A549 (cell line): Measurements from ENCODE around the gene ATP10D. TPM values are rescaled to one million over a fixed set of nuclear protein-coding genes. Genes with fewer than 3 reads are reported as not detected.

Experiments used
- ATAC-seq, 2 experiments: fragments of 200-7000 bp in 1 of 2; fragments of >200 bp in 1 of 2; cut with Nextera tagmentation in 1 of 2; cut with Tn5 transposase in 1 of 2; 3 replicates each; pipeline versions ENCODE4 v1.8.0 to v1.9.1; 2018 to 2020; ENCODE audit warnings: mild to moderate bottlenecking in 1 of 2, moderate library complexity in 1 of 2
- CTCF ChIA-PET: fragments of 300-600 bp; sonication (Branson Sonifier 250); formaldehyde crosslinking; extraction: SDS; loops from one replicate; lab custom pipeline; 2021; ENCODE audit warnings: antibody characterized with exemption, inconsistent platforms; lab: Yijun Ruan, JAX
- POLR2A ChIA-PET: fragments of 350-600 bp; formaldehyde crosslinking; extraction: SDS; loops from one replicate; lab custom pipeline; 2021; ENCODE audit warnings: antibody characterized with exemption, inconsistent platforms; lab: Yijun Ruan, JAX
- DNase-seq, 2 experiments: peaks; one replicate each; pipeline versions ENCODE4 v3.0.0 to v3.0.0-alpha.2; 2011 to 2016; ENCODE audit warnings: low read depth in 1 of 2, low spot score in 1 of 2
- FAIRE-seq: peaks from 2 replicates; lab custom pipeline; 2011; peaks lifted over from hg19 to GRCh38; lab: Jason Lieb, UNC
- H3K27ac ChIP-seq, 2 experiments: fragments of >200 bp; sonication (Bioruptor Twin); formaldehyde crosslinking; 3 replicates each; pipeline ENCODE4 v1.5.1; 2016 to 2017
- H3K4me1 ChIP-seq: fragments of >200 bp; sonication (Bioruptor Twin); formaldehyde crosslinking; 3 replicates; pipeline ENCODE4 v1.6.1; 2016
- H3K4me2 ChIP-seq: fragments of >200 bp; sonication (Bioruptor Twin); formaldehyde crosslinking; 3 replicates; pipeline ENCODE4 v1.6.1; 2016
- H3K4me3 ChIP-seq: fragments of >200 bp; sonication (Bioruptor Twin); formaldehyde crosslinking; 3 replicates; pipeline ENCODE4 v1.5.1; 2016
- H3K9me3 ChIP-seq: fragments of >200 bp; sonication (Bioruptor Twin); formaldehyde crosslinking; 3 replicates; pipeline ENCODE4 v1.6.1; 2016
- CBX2 ChIP-seq: fragments of 200-600 bp; sonication (generic); IDR thresholded peaks from 2 replicates; pipeline ENCODE4 v1.6.1; 2016; ENCODE audit warnings: low read depth, mild to moderate bottlenecking, borderline replicate concordance
- CEBPB ChIP-seq, 2 experiments: fragments of >200 bp in 1 of 2; sonication (Bioruptor Twin) in 1 of 2; formaldehyde crosslinking in 1 of 2; IDR thresholded peaks; 2 replicates each; pipeline ENCODE4 v1.6.1; 2012 to 2016
- EHF ChIP-seq: fragments of 250-450 bp; sonication (Bioruptor Pico); IDR thresholded peaks from 2 replicates; pipeline ENCODE4 v1.5.0; 2020; ENCODE audit warnings: mild to moderate bottlenecking
- EP300 ChIP-seq, 2 experiments: fragments of >200 bp; sonication (Bioruptor Twin); formaldehyde crosslinking; IDR thresholded peaks; 2 replicates in 1 of 2; 3 replicates in 1 of 2; pipeline ENCODE4 v1.6.1; 2016 to 2017
- FOSL2 ChIP-seq, 2 experiments: fragments of 450-650 bp in 1 of 2; fragments of >200 bp in 1 of 2; sonication (Bioruptor Twin) in 1 of 2; formaldehyde crosslinking; IDR thresholded peaks; 2 replicates each; pipeline versions ENCODE4 v1.5.0 to v1.6.1; 2016 to 2020; ENCODE audit warnings: mild to moderate bottlenecking in 1 of 2, moderate library complexity in 1 of 2
- HDAC2 ChIP-seq: fragments of 200-600 bp; sonication (generic); IDR thresholded peaks from 2 replicates; pipeline ENCODE4 v1.6.1; 2016
- HEYL ChIP-seq: fragments of 250-450 bp; sonication (Bioruptor Pico); IDR thresholded peaks from 2 replicates; pipeline ENCODE4 v1.8.0; 2021; ENCODE audit warnings: mild to moderate bottlenecking, moderate library complexity
- HOXA7 ChIP-seq: fragments of 250-450 bp; sonication (Bioruptor Pico); IDR thresholded peaks from 2 replicates; pipeline ENCODE4 v1.5.0; 2020; ENCODE audit warnings: mild to moderate bottlenecking, moderate library complexity
- JUNB ChIP-seq: fragments of >200 bp; sonication (Bioruptor Twin); formaldehyde crosslinking; IDR thresholded peaks from 2 replicates; pipeline ENCODE4 v1.6.1; 2016
- KDM1A ChIP-seq: fragments of 200-600 bp; sonication (generic); IDR thresholded peaks from 2 replicates; pipeline ENCODE4 v1.6.1; 2016; ENCODE audit warnings: low read depth, mild to moderate bottlenecking
- MAFK ChIP-seq: fragments of 450-650 bp; IDR thresholded peaks from 2 replicates; pipeline ENCODE4 v1.6.1; 2014; ENCODE audit not compliant: partially characterized antibody
- MAZ ChIP-seq: fragments of 150-350 bp; IDR thresholded peaks from 2 replicates; pipeline ENCODE4 v1.6.1; 2014; ENCODE audit warnings: antibody characterized with exemption, low read depth, low read length, borderline replicate concordance
- NFE2L2 ChIP-seq: fragments of 150-350 bp; conservative IDR thresholded peaks from 2 replicates; pipeline ENCODE4 v1.6.1; 2014; ENCODE audit warnings: low read length
- NR3C1 ChIP-seq: fragments of >200 bp; sonication (Bioruptor Twin); formaldehyde crosslinking; IDR thresholded peaks from 3 replicates; pipeline ENCODE4 v1.6.1; 2017
- POLR2AphosphoS2 ChIP-seq: conservative IDR thresholded peaks from 2 replicates; pipeline ENCODE4 v1.6.1; 2012; ENCODE audit warnings: low read length, improper control_type of control experiment, inconsistent platforms
- RAD21 ChIP-seq, 2 experiments: fragments of >200 bp in 1 of 2; sonication (Bioruptor Twin) in 1 of 2; formaldehyde crosslinking in 1 of 2; IDR thresholded peaks in 1 of 2; conservative IDR thresholded peaks in 1 of 2; 2 replicates in 1 of 2; 3 replicates in 1 of 2; pipeline ENCODE4 v1.6.1; 2012 to 2018; ENCODE audit warnings: inconsistent platforms in 1 of 2
- RCOR1 ChIP-seq: fragments of 150-350 bp; IDR thresholded peaks from 2 replicates; pipeline ENCODE4 v1.6.1; 2014; ENCODE audit warnings: antibody characterized with exemption, low read length, low read depth
- RFX5 ChIP-seq: fragments of 450-650 bp; IDR thresholded peaks from 2 replicates; pipeline ENCODE4 v1.7.1; 2014; ENCODE audit warnings: antibody characterized with exemption, mild to moderate bottlenecking, moderate library complexity
- SMC3 ChIP-seq: fragments of >200 bp; sonication (Bioruptor Twin); formaldehyde crosslinking; IDR thresholded peaks from 3 replicates; pipeline ENCODE4 v1.6.1; 2018; ENCODE audit warnings: inconsistent platforms
- SREBF2 ChIP-seq: fragments of 450-650 bp; IDR thresholded peaks from 2 replicates; pipeline ENCODE4 v1.6.1; 2014; ENCODE audit warnings: mild to moderate bottlenecking, moderate library complexity
- TFCP2L1 ChIP-seq: fragments of 250-450 bp; sonication (Bioruptor Pico); IDR thresholded peaks from 2 replicates; pipeline ENCODE4 v1.5.0; 2021; ENCODE audit warnings: mild to moderate bottlenecking
- ZC3H11A ChIP-seq: fragments of 450-650 bp; IDR thresholded peaks from 2 replicates; pipeline ENCODE4 v1.6.1; 2014; ENCODE audit warnings: antibody characterized with exemption, mild to moderate bottlenecking
- ZNF302 ChIP-seq: fragments of 250-450 bp; sonication (Bioruptor Pico); IDR thresholded peaks from 2 replicates; pipeline ENCODE4 v1.9.0; 2021; ENCODE audit warnings: inconsistent platforms, mild to moderate bottlenecking, moderate library complexity
- ZSCAN20 ChIP-seq: fragments of 250-450 bp; sonication (Bioruptor Pico); IDR thresholded peaks from 2 replicates; pipeline ENCODE4 v1.8.0; 2022; ENCODE audit warnings: mild to moderate bottlenecking, moderate library complexity
- WGBS: methylation state at CpG from one replicate; pipeline ENCODE4 v1.1.6; 2017; ENCODE audit errors: missing lambda C conversion rate; 5-methylcytosine and 5-hydroxymethylcytosine counted together
- polyA plus RNA-seq, 4 experiments: library from polyadenylated mRNA; depleted of rRNA in 3 of 4; stranded (reverse); fragments of >200 nt; fragmentation: RNase III in 1 of 4; extraction: RNeasy Plus Mini Kit Qiagen cat#74134 plus additional on column Dnase treatment in 1 of 4; gene quantifications; 2 replicates in 3 of 4; 3 replicates in 1 of 4; pipeline ENCODE4 v1.2.3, GENCODE V29; 2011 to 2017
- TF ChIP-seq, protein P1 (sequence below): fragments of 250-450 bp; sonication (Bioruptor Pico); IDR thresholded peaks from 2 replicates; pipeline ENCODE4 v1.5.0; 2021; ENCODE audit warnings: mild to moderate bottlenecking, moderate library complexity, borderline replicate concordance
- TF ChIP-seq, protein P2 (sequence below): IDR thresholded peaks from 2 replicates; pipeline ENCODE4 v1.6.1; 2012; ENCODE audit warnings: low read depth, borderline replicate concordance
- TF ChIP-seq, protein P3 (sequence below): fragments of >200 bp; sonication (Bioruptor Twin); formaldehyde crosslinking; IDR thresholded peaks from 2 replicates; pipeline ENCODE4 v1.6.1; 2016
- TF ChIP-seq, protein P4 (sequence below): IDR thresholded peaks from 2 replicates; pipeline ENCODE4 v1.6.1; 2012
- TF ChIP-seq, protein P5 (sequence below): fragments of >200 bp; sonication (Bioruptor Twin); formaldehyde crosslinking; IDR thresholded peaks from 3 replicates; pipeline ENCODE4 v1.6.1; 2016

ATP10D gene
- polyA plus RNA-seq, 2 of the 4 experiments (the other 2 are of a cell fraction): 2.7 to 6.8 TPM

DNA sequence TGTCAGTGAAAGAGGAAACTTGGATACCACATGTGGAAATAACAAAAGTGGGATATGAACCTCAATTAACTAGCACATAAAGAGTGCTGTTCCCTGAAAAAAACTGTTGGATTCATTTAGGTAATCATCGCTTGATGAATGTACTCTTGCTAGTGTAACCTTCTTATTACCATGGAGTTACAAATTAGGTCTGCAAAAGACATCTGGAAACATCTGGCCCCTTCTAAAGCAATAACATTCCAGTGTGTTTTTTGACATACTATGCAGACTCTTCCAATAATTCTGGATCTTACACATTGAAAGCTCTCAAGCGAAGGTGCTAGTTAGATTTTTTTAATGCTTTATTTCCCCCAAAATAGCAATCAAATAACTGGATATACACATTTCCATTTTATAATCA is 134.6 kb downstream of the ATP10D start:
- no peak for ATAC-seq

DNA sequence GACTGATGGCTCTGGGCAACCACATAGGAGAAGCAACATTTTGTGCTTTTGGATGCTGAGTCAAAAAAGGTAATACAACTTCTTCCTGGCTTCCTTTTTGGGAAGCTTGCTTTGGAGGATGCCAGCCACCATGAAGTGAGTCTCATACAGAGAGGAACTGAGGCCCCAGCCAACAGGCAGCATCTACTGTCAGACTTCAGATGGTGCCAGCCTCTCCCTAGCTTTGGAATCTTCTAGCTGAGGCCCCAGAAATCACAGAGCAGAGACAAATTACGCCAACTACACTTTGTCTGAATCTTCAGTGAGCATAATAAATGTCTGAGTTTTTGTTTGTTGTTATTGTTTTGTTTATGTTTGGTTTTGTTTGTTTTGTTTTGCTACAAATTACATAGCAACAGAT is 136.1 kb downstream of the ATP10D start:
- no peaks in the 10 kb centered on the region for H3K4me1 ChIP-seq
- 11% methylated on average over 1 of the region's 1 CpG for WGBS
- DNase-seq: no peak
- FAIRE-seq: no peak
- POLR2A ChIA-PET: no interaction called here
- no peak for ATAC-seq
- no peak overlapping the region for H3K4me2 ChIP-seq
- H3K27ac ChIP-seq: no peak overlapping the region
- H3K9me3 ChIP-seq: no peaks in the 10 kb centered on the region
- TF ChIP-seq MAFK: no peak
- no peak for TF ChIP-seq EHF
- TF ChIP-seq, protein P1, sequence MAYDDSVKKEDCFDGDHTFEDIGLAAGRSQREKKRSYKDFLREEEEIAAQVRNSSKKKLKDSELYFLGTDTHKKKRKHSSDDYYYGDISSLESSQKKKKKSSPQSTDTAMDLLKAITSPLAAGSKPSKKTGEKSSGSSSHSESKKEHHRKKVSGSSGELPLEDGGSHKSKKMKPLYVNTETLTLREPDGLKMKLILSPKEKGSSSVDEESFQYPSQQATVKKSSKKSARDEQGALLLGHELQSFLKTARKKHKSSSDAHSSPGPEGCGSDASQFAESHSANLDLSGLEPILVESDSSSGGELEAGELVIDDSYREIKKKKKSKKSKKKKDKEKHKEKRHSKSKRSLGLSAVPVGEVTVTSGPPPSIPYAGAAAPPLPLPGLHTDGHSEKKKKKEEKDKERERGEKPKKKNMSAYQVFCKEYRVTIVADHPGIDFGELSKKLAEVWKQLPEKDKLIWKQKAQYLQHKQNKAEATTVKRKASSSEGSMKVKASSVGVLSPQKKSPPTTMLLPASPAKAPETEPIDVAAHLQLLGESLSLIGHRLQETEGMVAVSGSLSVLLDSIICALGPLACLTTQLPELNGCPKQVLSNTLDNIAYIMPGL (CRISPR knock-in tag): no peak
- no peak for TF ChIP-seq ZSCAN20 (CRISPR knock-in tag)
- CTCF ChIA-PET: no interaction called here
- H3K4me3 ChIP-seq: no peak overlapping the region

More for the DNA sequence above, 134.6 kb downstream of the ATP10D start:
- no peak for DNase-seq
- TF ChIP-seq NFE2L2 (no peak), SREBF2 (no peak), FOSL2 (IDR thresholded peaks at IDR 0.05) (no peak), FOSL2 (CRISPR knock-in tag; IDR thresholded peaks at IDR 0.05) (no peak), POLR2AphosphoS2 (no peak), JUNB (no peak), HDAC2 (no peak), HOXA7 (CRISPR knock-in tag) (no peak), EHF (no peak), SMC3 (no peak), ZC3H11A (no peak), HEYL (CRISPR knock-in tag) (no peak)
- no peak overlapping the region for H3K27ac ChIP-seq
- 49% methylated on average over 2 of the region's 2 CpGs for WGBS
- no peak overlapping the region for H3K4me3 ChIP-seq
- ChIA-PET POLR2A (no interaction called here), CTCF (no interaction called here)
- H3K4me2 ChIP-seq: no peak overlapping the region
- no peak for FAIRE-seq
- no peaks in the 10 kb centered on the region for H3K4me1 ChIP-seq
- H3K9me3 ChIP-seq: no peaks in the 10 kb centered on the region

DNA sequence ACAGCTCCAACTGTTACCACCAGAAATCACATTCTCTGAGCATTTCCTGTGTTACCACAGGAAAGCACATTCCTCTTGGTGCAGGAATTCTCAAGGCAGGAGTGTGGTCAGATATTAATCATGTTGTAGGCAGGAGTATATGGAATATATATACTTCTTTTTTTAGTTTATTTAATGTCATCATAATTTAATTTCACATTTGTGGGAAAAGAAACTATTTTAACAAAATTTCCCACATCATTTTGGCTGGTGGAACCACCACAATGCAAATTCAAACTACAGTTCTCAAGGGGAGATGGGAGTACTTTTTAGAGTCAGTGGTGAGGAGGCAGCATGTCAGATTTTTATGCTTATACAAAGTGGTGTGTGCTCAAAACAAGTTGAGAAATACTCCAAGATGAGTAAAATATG is 139.0 kb downstream of the ATP10D start:
- POLR2A ChIA-PET: no interaction called here
- FAIRE-seq: no peak

DNA sequence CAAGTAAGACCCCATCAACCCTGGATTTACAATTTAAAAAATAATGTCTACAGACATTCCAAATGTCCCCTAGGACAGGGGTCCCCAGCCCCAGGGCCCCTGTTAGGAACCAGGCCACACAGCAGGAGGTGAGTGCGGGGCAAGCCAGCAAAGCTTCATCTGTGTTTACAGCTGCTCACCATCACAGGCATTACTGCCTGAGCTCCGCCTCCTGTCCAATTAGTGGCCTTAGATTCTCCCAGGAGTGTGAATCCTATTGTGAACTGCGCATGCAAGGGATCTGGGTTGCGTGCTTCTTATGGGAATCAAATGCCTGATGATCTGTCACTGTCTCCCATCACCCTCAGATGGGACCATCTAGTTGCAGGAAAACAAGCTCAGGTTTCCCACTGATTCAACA is 146.1 kb downstream of the ATP10D start:
- Histone ChIP-seq H3K4me2 (no peak overlapping the region), H3K9me3 (no peaks in the 10 kb centered on the region), H3K27ac (no peak overlapping the region), H3K4me3 (no peak overlapping the region), H3K4me1 (no peaks in the 10 kb centered on the region)
- FAIRE-seq (no peak), ATAC-seq (no peak), DNase-seq (no peak)
- ChIA-PET CTCF (interaction anchor here (0.6 kb wide), 1 partner anchor 134 kb away, joined by 3 read pairs; no protein-coding TSS in a partner anchor), POLR2A (no interaction called here)
- TF ChIP-seq HDAC2: no peak
- no peak for TF ChIP-seq MAFK
- no peak for TF ChIP-seq TFCP2L1 (CRISPR knock-in tag)
- TF ChIP-seq, protein P2, sequence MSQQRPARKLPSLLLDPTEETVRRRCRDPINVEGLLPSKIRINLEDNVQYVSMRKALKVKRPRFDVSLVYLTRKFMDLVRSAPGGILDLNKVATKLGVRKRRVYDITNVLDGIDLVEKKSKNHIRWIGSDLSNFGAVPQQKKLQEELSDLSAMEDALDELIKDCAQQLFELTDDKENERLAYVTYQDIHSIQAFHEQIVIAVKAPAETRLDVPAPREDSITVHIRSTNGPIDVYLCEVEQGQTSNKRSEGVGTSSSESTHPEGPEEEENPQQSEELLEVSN: no peak
- TF ChIP-seq MAZ: no peak
- TF ChIP-seq NR3C1: no peak
- TF ChIP-seq, protein P3, sequence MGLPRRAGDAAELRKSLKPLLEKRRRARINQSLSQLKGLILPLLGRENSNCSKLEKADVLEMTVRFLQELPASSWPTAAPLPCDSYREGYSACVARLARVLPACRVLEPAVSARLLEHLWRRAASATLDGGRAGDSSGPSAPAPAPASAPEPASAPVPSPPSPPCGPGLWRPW: no peak
- no peak for TF ChIP-seq RFX5
- no peak for TF ChIP-seq KDM1A
- TF ChIP-seq, protein P4, sequence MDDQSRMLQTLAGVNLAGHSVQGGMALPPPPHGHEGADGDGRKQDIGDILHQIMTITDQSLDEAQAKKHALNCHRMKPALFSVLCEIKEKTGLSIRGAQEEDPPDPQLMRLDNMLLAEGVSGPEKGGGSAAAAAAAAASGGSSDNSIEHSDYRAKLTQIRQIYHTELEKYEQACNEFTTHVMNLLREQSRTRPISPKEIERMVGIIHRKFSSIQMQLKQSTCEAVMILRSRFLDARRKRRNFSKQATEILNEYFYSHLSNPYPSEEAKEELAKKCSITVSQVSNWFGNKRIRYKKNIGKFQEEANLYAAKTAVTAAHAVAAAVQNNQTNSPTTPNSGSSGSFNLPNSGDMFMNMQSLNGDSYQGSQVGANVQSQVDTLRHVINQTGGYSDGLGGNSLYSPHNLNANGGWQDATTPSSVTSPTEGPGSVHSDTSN: no peak
- TF ChIP-seq ZNF302 (CRISPR knock-in tag): no peak
- no peak for TF ChIP-seq EP300 (IDR thresholded peaks at IDR 0.05)
- no peak for TF ChIP-seq CBX2
- TF ChIP-seq, protein P5, sequence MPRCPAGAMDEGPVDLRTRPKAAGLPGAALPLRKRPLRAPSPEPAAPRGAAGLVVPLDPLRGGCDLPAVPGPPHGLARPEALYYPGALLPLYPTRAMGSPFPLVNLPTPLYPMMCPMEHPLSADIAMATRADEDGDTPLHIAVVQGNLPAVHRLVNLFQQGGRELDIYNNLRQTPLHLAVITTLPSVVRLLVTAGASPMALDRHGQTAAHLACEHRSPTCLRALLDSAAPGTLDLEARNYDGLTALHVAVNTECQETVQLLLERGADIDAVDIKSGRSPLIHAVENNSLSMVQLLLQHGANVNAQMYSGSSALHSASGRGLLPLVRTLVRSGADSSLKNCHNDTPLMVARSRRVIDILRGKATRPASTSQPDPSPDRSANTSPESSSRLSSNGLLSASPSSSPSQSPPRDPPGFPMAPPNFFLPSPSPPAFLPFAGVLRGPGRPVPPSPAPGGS: no peak
- 37% methylated on average over 2 of the region's 4 CpGs for WGBS

More for the DNA sequence above, 139.0 kb downstream of the ATP10D start:
- Histone ChIP-seq H3K4me2 (no peak overlapping the region), H3K4me3 (no peak overlapping the region), H3K9me3 (no peaks in the 10 kb centered on the region), H3K4me1 (no peaks in the 10 kb centered on the region), H3K27ac (no peak overlapping the region)
- TF ChIP-seq RCOR1 (no peak), RAD21 (conservative IDR thresholded peaks at IDR 0.05 in 1 of 2, IDR thresholded peaks at IDR 0.05 in 1 of 2) (no peak), CEBPB (IDR thresholded peaks at IDR 0.05) (no peak)
- no peak for ATAC-seq
- DNase-seq: no peak
- CTCF ChIA-PET: no interaction called here
